Measurements from ENCODE around the gene CADPS. TPM values are rescaled to one million over a fixed set of nuclear protein-coding genes. Genes with fewer than 3 reads are reported as not detected.

Gene CADPS
- total and polyA plus RNA-seq, 2 donors: 2.3 to 4.4 TPM

DNA sequence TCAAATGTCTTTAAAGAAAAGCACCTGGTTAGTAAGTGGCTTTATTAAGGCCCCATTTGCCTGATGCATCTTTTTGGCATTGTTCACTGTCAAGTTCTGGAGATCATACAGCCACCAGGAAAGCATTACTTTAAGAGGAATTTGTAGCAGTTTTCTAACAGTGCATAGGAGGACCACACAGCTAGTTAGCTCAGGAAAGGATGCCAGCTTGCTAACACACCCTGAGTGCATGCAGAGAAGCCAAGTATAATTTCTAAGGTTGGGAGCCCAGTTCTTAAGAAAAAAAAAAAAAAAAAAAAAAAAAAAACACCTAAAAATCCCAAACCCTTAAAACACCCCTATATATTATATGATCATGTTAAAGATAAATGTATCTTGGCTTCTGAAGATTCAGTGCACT lies 399.9 kb downstream of the CADPS start:
- H3K4me3 ChIP-seq (ENCODE audit: low read length in 2 of 2): no peak overlapping the region

DNA sequence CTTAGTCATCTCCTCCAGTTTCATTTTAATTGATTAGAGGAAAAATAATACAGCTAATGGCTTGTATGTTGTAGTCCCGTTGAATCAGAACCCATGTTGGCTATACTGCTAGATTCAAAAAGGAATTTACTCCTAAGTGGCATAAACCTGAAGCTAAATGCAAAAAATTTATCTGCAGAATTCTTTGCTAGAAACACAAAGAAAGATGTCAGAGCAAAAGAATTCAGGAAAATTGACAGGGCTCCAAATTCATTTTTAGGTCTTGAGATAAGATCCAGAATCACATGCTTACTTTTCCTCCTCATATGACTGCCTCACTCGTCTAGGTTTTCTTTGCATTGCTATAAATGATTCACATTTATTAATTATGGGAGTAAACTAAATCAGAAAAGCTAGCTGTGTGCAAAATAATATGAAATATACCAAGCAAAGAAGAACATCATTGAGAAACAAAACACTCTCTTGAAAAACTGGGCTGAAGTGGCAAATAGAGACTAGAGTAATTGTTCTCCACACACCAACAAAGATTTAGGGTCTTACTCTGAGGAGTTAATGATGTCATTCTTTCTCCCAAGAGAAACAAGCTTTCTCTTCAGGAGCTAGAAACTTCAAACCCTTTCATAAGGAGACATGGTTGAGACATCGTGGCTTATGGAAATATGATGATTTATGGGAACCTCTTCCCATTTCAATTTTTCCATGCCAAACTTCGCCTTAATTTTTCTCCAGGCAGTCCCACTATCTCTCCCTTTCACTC lies 407.1 kb downstream of the CADPS start:
- H3K36me3 ChIP-seq (ENCODE audit: control insufficient read depth in 2 of 2, insufficient read depth in 2 of 2, low read length in 1 of 2): no peaks in the 10 kb centered on the region
- H3K4me1 ChIP-seq (ENCODE audit: control insufficient read depth in 2 of 2, insufficient read depth in 2 of 2, low read length in 2 of 2): no peaks in the 10 kb centered on the region
- no peaks in the 10 kb centered on the region for H3K9me3 ChIP-seq (ENCODE audit: control insufficient read depth in 2 of 2, insufficient read depth in 1 of 2, low read length in 1 of 2)
- H3K4me3 ChIP-seq (ENCODE audit: low read length in 2 of 2): no peak overlapping the region
- H3K27me3 ChIP-seq (ENCODE audit: control insufficient read depth in 2 of 2, insufficient read depth in 1 of 2, low read length in 1 of 2): no peaks in the 10 kb centered on the region
- H3K27ac ChIP-seq (ENCODE audit: low read depth in 1 of 2, low read length in 1 of 2): no peak overlapping the region
- no peak for DNase-seq (ENCODE audit: low read depth in 6 of 9, low spot score in 9 of 9)
- 75% methylated on average over 4 of the region's 4 CpGs for WGBS

More for the DNA sequence above, 399.9 kb downstream of the CADPS start:
- DNase-seq (ENCODE audit: low read depth in 6 of 9, low spot score in 9 of 9): no peak
- H3K4me1 ChIP-seq (ENCODE audit: control insufficient read depth in 2 of 2, insufficient read depth in 2 of 2, low read length in 2 of 2): no peaks in the 10 kb centered on the region
- H3K36me3 ChIP-seq (ENCODE audit: control insufficient read depth in 2 of 2, insufficient read depth in 2 of 2, low read length in 1 of 2): no peaks in the 10 kb centered on the region
- no peaks in the 10 kb centered on the region for H3K9me3 ChIP-seq (ENCODE audit: control insufficient read depth in 2 of 2, insufficient read depth in 1 of 2, low read length in 1 of 2)
- H3K27ac ChIP-seq (ENCODE audit: low read depth in 1 of 2, low read length in 1 of 2): no peak overlapping the region
- H3K27me3 ChIP-seq (ENCODE audit: control insufficient read depth in 2 of 2, insufficient read depth in 1 of 2, low read length in 1 of 2): no peaks in the 10 kb centered on the region

DNA sequence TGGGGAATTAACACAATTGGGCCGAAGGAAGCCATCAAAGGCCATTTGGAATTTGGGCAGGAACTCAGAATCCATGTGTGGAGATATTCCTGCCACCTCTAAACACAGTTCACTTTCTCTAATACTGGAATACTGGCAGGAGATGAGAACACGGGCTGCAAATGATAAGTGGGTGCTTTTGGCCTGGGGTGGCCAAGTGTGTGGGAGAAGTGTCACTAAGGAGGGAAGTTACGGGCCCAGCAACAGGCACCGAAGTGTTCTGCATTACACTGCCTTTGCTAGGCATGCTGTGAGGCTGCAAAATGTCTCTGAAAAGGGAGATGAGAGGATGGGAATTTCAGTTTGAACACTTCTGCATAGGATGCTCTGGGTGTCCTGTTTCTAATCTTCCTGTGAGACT lies 412.4 kb downstream of the CADPS start:
- DNase-seq (ENCODE audit: low read depth in 6 of 9, low spot score in 9 of 9): no peak
- peaks cover 0 to 2% of the 10 kb centered on the region in 2 donors for H3K27me3 ChIP-seq (ENCODE audit: control insufficient read depth in 2 of 2, insufficient read depth in 1 of 2, low read length in 1 of 2)
- H3K36me3 ChIP-seq (ENCODE audit: control insufficient read depth in 2 of 2, insufficient read depth in 2 of 2, low read length in 1 of 2): no peaks in the 10 kb centered on the region
- H3K4me3 ChIP-seq (ENCODE audit: low read length in 2 of 2): no peak overlapping the region
- H3K4me1 ChIP-seq (ENCODE audit: control insufficient read depth in 2 of 2, insufficient read depth in 2 of 2, low read length in 2 of 2): no peaks in the 10 kb centered on the region
- no peaks in the 10 kb centered on the region for H3K9me3 ChIP-seq (ENCODE audit: control insufficient read depth in 2 of 2, insufficient read depth in 1 of 2, low read length in 1 of 2)
- H3K27ac ChIP-seq (ENCODE audit: low read depth in 1 of 2, low read length in 1 of 2): no peak overlapping the region
- 92% methylated on average over 4 of the region's 4 CpGs for WGBS

DNA sequence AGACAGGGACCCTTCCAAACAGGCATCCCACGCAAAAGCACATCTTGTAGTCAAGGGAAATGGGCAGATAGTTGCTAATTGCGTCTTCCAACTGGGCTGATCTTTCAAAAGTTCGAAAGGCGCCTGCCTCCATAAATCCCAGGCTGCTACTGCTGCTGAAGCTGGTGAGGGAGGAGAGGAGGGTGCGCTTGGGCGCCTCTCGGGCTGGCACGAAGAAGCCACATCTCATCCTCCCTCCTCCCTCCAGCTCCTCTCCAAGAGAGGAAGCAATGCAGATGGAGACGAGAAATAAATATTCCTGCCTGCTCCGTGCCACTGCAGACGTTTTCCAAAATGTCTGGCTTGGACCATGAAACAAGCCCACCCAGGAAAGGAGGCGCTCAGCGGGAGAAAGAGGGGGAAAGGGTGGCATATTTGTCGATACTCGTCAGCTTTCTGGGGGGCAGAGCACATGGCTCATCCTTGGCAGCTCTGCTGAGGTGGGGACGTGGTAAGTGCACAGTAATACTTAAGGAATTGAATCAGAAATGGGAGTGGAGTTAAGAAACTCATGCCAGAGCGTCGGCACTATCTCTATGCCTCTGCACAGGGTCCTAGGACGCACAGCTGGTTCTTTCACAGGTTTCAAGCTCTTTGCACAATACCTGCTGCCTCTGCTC lies 413.0 kb downstream of the CADPS start:
- DNase-seq (ENCODE audit: low read depth in 6 of 9, low spot score in 9 of 9): no peak

DNA sequence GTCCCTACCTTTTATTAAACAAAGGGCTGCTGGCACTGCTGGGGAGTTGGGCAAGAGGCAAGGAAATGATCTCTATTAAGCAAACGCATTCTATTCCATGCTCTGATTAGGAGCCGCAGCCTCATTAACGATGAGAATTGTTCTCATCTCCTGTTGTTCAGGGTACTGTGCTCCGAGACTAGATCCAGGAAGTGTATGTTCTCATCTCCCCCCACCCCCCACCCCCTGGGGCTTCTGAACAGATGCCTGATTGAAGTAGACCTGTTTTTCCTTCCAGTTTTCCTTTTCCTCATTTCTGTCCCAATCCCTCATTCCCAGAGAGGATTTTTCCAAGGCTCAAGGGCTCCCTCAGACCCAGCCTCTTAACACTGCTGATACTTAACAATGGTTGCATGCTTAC lies 420.3 kb downstream of the CADPS start:
- Histone ChIP-seq H3K4me3 (ENCODE audit: low read length in 2 of 2) (no peak overlapping the region), H3K4me1 (ENCODE audit: control insufficient read depth in 2 of 2, insufficient read depth in 2 of 2, low read length in 2 of 2) (no peaks in the 10 kb centered on the region), H3K9me3 (ENCODE audit: control insufficient read depth in 2 of 2, insufficient read depth in 1 of 2, low read length in 1 of 2) (no peaks in the 10 kb centered on the region), H3K27me3 (ENCODE audit: control insufficient read depth in 2 of 2, insufficient read depth in 1 of 2, low read length in 1 of 2) (no peaks in the 10 kb centered on the region), H3K36me3 (ENCODE audit: control insufficient read depth in 2 of 2, insufficient read depth in 2 of 2, low read length in 1 of 2) (no peaks in the 10 kb centered on the region), H3K27ac (ENCODE audit: low read depth in 1 of 2, low read length in 1 of 2) (no peak overlapping the region)
- WGBS: 64% methylated on average over 4 of the region's 4 CpGs
- no peak for DNase-seq (ENCODE audit: low read depth in 6 of 9, low spot score in 9 of 9)

More for the DNA sequence above, 413.0 kb downstream of the CADPS start:
- no peaks in the 10 kb centered on the region for H3K36me3 ChIP-seq (ENCODE audit: control insufficient read depth in 2 of 2, insufficient read depth in 2 of 2, low read length in 1 of 2)
- no peak overlapping the region for H3K27ac ChIP-seq (ENCODE audit: low read depth in 1 of 2, low read length in 1 of 2)
- H3K9me3 ChIP-seq (ENCODE audit: control insufficient read depth in 2 of 2, insufficient read depth in 1 of 2, low read length in 1 of 2): no peaks in the 10 kb centered on the region
- H3K27me3 ChIP-seq (ENCODE audit: control insufficient read depth in 2 of 2, insufficient read depth in 1 of 2, low read length in 1 of 2): peaks cover 0 to 2% of the 10 kb centered on the region in 2 donors
- no peaks in the 10 kb centered on the region for H3K4me1 ChIP-seq (ENCODE audit: control insufficient read depth in 2 of 2, insufficient read depth in 2 of 2, low read length in 2 of 2)
- H3K4me3 ChIP-seq (ENCODE audit: low read length in 2 of 2): no peak overlapping the region
- WGBS: 86% methylated on average over 19 of the region's 19 CpGs

DNA sequence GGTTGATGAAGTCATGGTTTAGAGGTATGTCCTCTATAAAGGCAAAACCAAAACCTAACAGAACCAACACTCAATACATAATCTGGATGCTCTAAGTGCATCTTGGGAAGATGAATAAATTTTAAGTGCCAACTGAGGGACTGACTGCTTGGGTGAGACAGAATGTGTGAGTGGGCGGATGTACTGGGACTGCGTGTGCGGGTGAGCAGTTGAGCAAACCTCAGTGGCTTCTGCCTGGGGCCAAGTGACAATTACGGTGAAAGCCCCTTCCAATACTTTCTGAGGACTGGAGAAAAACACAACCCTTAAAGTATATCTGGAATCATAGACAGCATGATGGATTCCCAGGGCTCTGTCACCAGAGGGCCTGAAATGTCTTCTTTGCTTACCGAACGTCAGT lies 421.8 kb downstream of the CADPS start:
- DNase-seq (ENCODE audit: low read depth in 6 of 9, low spot score in 9 of 9): no peak
- Histone ChIP-seq H3K4me1 (ENCODE audit: control insufficient read depth in 2 of 2, insufficient read depth in 2 of 2, low read length in 2 of 2) (no peaks in the 10 kb centered on the region), H3K4me3 (ENCODE audit: low read length in 2 of 2) (no peak overlapping the region), H3K36me3 (ENCODE audit: control insufficient read depth in 2 of 2, insufficient read depth in 2 of 2, low read length in 1 of 2) (no peaks in the 10 kb centered on the region), H3K27ac (ENCODE audit: low read depth in 1 of 2, low read length in 1 of 2) (no peak overlapping the region), H3K9me3 (ENCODE audit: control insufficient read depth in 2 of 2, insufficient read depth in 1 of 2, low read length in 1 of 2) (no peaks in the 10 kb centered on the region), H3K27me3 (ENCODE audit: control insufficient read depth in 2 of 2, insufficient read depth in 1 of 2, low read length in 1 of 2) (no peaks in the 10 kb centered on the region)
- 96% methylated on average over 6 of the region's 6 CpGs for whole genome bisulfite sequencing

DNA sequence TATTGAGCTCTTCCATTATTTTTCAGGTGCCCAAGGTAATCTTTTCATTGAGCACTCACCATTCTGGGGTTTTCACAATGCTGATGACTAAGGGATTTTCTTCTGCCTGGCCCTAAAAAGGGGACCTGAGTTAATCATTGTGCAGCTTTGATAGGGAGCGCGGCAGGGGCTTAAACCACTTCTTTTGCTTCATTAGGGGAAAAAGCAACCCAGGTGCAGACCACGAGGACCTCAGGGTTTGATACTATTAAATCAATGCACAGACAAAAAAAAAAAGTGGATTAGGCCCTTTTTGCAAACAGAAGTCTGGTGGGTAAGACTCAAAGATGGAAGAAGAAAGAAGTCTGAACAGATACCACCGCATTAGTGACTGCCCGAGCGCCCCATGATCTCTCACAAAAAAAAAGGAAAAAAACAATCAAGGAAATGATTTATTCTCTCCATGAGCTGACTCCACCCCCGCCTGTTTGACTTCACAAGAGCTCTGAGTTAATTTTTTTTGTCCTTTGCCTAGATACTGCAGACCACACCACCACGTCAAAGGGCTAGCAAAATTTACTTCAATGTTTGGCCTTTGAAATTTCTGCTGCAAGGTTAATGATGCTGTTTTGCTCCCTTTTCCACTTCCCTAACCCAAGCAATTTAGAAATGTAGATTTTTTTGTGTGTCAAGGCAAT lies 423.9 kb downstream of the CADPS start:
- Histone ChIP-seq H3K36me3 (ENCODE audit: control insufficient read depth in 2 of 2, insufficient read depth in 2 of 2, low read length in 1 of 2) (no peaks in the 10 kb centered on the region), H3K9me3 (ENCODE audit: control insufficient read depth in 2 of 2, insufficient read depth in 1 of 2, low read length in 1 of 2) (no peaks in the 10 kb centered on the region), H3K27me3 (ENCODE audit: control insufficient read depth in 2 of 2, insufficient read depth in 1 of 2, low read length in 1 of 2) (no peaks in the 10 kb centered on the region), H3K27ac (ENCODE audit: low read depth in 1 of 2, low read length in 1 of 2) (no peak overlapping the region), H3K4me1 (ENCODE audit: control insufficient read depth in 2 of 2, insufficient read depth in 2 of 2, low read length in 2 of 2) (peaks cover 0 to 3% of the 10 kb centered on the region in 2 donors), H3K4me3 (ENCODE audit: low read length in 2 of 2) (no peak overlapping the region)
- DNase-seq (ENCODE audit: low read depth in 6 of 9, low spot score in 9 of 9): no peak
- WGBS: 71% methylated on average over 8 of the region's 8 CpGs

DNA sequence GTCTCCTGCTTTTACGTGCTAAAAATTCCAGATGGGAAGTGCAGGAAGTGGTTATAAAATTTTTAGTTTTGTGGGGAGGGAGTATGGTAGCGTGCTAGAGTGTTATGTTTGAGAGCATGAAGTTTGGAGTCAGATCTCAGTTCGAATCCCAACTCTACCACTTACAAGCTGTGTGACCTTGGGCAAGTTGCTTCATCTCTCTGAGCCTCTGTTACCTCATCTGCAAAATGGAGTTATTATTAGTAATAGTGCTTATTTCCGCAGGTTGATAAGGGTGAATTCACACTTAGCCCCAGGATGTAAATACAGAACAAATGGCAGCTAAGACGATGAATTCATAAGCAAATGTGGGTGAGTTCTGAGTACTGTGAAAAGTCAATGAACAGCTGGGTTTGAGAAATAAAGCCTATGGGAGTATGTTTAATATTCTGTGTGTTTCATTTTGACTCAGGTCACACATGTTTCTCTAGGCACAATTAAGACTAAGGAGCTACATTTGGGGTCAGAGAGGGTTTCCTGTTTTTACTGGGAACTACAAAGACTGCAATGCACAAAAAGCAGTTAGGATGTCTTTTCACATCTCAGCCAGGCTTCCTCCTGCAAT lies 428.8 kb downstream of the CADPS start:
- WGBS: 97% methylated on average over 5 of the region's 5 CpGs
- no peaks in the 10 kb centered on the region for H3K36me3 ChIP-seq (ENCODE audit: control insufficient read depth in 2 of 2, insufficient read depth in 2 of 2, low read length in 1 of 2)
- peaks cover 3 to 5% of the 10 kb centered on the region in 2 donors for H3K4me1 ChIP-seq (ENCODE audit: control insufficient read depth in 2 of 2, insufficient read depth in 2 of 2, low read length in 2 of 2)
- no peaks in the 10 kb centered on the region for H3K9me3 ChIP-seq (ENCODE audit: control insufficient read depth in 2 of 2, insufficient read depth in 1 of 2, low read length in 1 of 2)
- H3K27me3 ChIP-seq (ENCODE audit: control insufficient read depth in 2 of 2, insufficient read depth in 1 of 2, low read length in 1 of 2): no peaks in the 10 kb centered on the region
- H3K27ac ChIP-seq (ENCODE audit: low read depth in 1 of 2, low read length in 1 of 2): no peak overlapping the region
- H3K4me3 ChIP-seq (ENCODE audit: low read length in 2 of 2): no peak overlapping the region
- no peak for DNase-seq (ENCODE audit: low read depth in 6 of 9, low spot score in 9 of 9)

DNA sequence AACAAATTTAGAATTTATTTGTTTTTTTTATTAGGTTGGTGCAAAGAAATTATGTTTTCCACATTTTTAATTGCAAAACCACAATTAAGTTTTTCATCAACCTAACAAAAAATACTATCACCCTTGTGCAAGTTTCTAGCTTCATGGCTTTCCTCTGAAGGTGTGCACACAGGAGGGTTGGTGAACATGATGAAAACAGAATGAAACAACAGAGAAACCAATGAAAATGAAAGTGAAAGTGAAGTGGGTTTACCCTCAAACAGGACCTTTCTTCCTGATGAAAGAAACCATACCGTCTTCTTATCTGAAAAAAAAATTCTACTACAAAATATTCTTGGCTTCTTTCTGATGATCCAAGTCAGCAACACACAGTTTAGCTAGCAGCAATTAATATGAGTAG lies 429.9 kb downstream of the CADPS start:
- Histone ChIP-seq H3K4me3 (ENCODE audit: low read length in 2 of 2) (no peak overlapping the region), H3K36me3 (ENCODE audit: control insufficient read depth in 2 of 2, insufficient read depth in 2 of 2, low read length in 1 of 2) (no peaks in the 10 kb centered on the region), H3K4me1 (ENCODE audit: control insufficient read depth in 2 of 2, insufficient read depth in 2 of 2, low read length in 2 of 2) (peaks cover 3 to 5% of the 10 kb centered on the region in 2 donors), H3K9me3 (ENCODE audit: control insufficient read depth in 2 of 2, insufficient read depth in 1 of 2, low read length in 1 of 2) (no peaks in the 10 kb centered on the region), H3K27me3 (ENCODE audit: control insufficient read depth in 2 of 2, insufficient read depth in 1 of 2, low read length in 1 of 2) (no peaks in the 10 kb centered on the region), H3K27ac (ENCODE audit: low read depth in 1 of 2, low read length in 1 of 2) (no peak overlapping the region)
- 1% methylated on average over 1 of the region's 1 CpG for WGBS
- DNase-seq (ENCODE audit: low read depth in 6 of 9, low spot score in 9 of 9): peak; percentile 7 to 72 (median 32)
